K562 (cell line): ENCODE results near the gene ANXA4. TPM values are rescaled to one million over a fixed set of nuclear protein-coding genes. Genes with fewer than 3 reads are reported as not detected.

Experiments used
- ATAC-seq: fragments of 200-7000 bp; cut with Tn5 transposase; 3 replicates; pipeline ENCODE4 v1.9.1; 2020; ENCODE audit warnings: moderate library complexity
- BruUV-seq: library from RNA; stranded (reverse); fragments of 400-500 nt; replicated peaks from 2 replicates; lab custom pipeline; 2021; lab: Mats Ljungman, UMichigan
- CTCF ChIA-PET: fragments of 300-600 bp; formaldehyde crosslinking; extraction: SDS; loops from one replicate; lab custom pipeline; 2021; ENCODE audit warnings: low intra/inter-chr PET ratio; lab: Yijun Ruan, JAX
- POLR2A ChIA-PET: fragments of 300-600, 350-650 bp; sonication (Branson Sonifier 250); formaldehyde crosslinking; extraction: SDS; loops from one replicate; lab custom pipeline; 2021; ENCODE audit warnings: antibody characterized with exemption, inconsistent platforms; lab: Yijun Ruan, JAX
- DNase-seq, 4 experiments: peaks; one replicate each; pipeline versions ENCODE4 v3.0.0 to v3.0.0-alpha.2; 2011 to 2018; ENCODE audit warnings: low spot score in 3 of 4, mixed read lengths in 3 of 4; ENCODE audit errors: extremely low read depth in 1 of 4
- FAIRE-seq: peaks from 2 replicates; lab custom pipeline; 2011; peaks lifted over from hg19 to GRCh38; lab: Jason Lieb, UNC
- H2AFZ ChIP-seq: 2 replicates; pipeline ENCODE4 v1.6.0; 2011; ENCODE audit warnings: low read depth, low read length, control low read depth, inconsistent platforms
- H3K27ac ChIP-seq: fragments of 200-600 bp; 3 replicates; pipeline ENCODE4 v1.8.0; 2011; ENCODE audit warnings: low read depth, mild to moderate bottlenecking, control low read depth, inconsistent platforms, low read length, moderate library complexity, mixed read lengths; ENCODE audit errors: extremely low read depth
- H3K27me3 ChIP-seq, 2 experiments: fragments of 300-600 bp in 1 of 2; 2 replicates in 1 of 2; 3 replicates in 1 of 2; pipeline versions ENCODE4 v1.6.0 to v1.8.0; 2011; ENCODE audit warnings: inconsistent platforms in 2 of 2, low read length in 2 of 2, mild to moderate bottlenecking in 1 of 2, mixed read lengths in 1 of 2, moderate library complexity in 1 of 2; ENCODE audit not compliant: control insufficient read depth in 2 of 2, insufficient read depth in 2 of 2
- H3K36me3 ChIP-seq: fragments of 300-600 bp; 3 replicates; pipeline ENCODE4 v1.8.0; 2011; ENCODE audit warnings: mild to moderate bottlenecking, low read length, inconsistent platforms; ENCODE audit not compliant: control insufficient read depth, insufficient read depth
- H3K4me1 ChIP-seq, 2 experiments: fragments of 200-600 bp in 1 of 2; replicated peaks in 1 of 2; 2 replicates in 1 of 2; 3 replicates in 1 of 2; pipeline versions ENCODE4 v1.5.1 to v1.8.0; 2011; ENCODE audit warnings: inconsistent platforms in 2 of 2, low read length in 2 of 2, mild to moderate bottlenecking in 1 of 2, mixed read lengths in 1 of 2, moderate library complexity in 1 of 2; ENCODE audit not compliant: control insufficient read depth in 2 of 2, insufficient read depth in 2 of 2
- H3K4me2 ChIP-seq: 2 replicates; pipeline ENCODE4 v1.6.1; 2011; ENCODE audit warnings: low read length, control low read depth, inconsistent platforms, mixed read lengths; ENCODE audit not compliant: insufficient read depth
- H3K4me3 ChIP-seq: fragments of 200-600 bp; sonication (generic), shearing (Covaris generic); 2 replicates; pipeline ENCODE4 v1.5.1; 2016; ENCODE audit warnings: control low read depth, inconsistent platforms
- H3K79me2 ChIP-seq: fragments of 200-600 bp; 3 replicates; pipeline ENCODE4 v1.8.0; 2011; ENCODE audit warnings: low read length, inconsistent platforms; ENCODE audit not compliant: control insufficient read depth, insufficient read depth
- H3K9ac ChIP-seq, 2 experiments: 2 replicates each; pipeline versions ENCODE4 v1.6.0 to v1.6.1; 2011; ENCODE audit warnings: low read depth in 2 of 2, low read length in 2 of 2, control low read depth in 1 of 2, inconsistent platforms in 1 of 2, mild to moderate bottlenecking in 1 of 2, mixed read lengths in 1 of 2; ENCODE audit not compliant: insufficient read depth in 1 of 2
- H3K9me1 ChIP-seq: one replicate; pipeline ENCODE4 v1.6.0; 2011; ENCODE audit warnings: inconsistent platforms, mild to moderate bottlenecking, low read length, moderate library complexity; ENCODE audit not compliant: control insufficient read depth, insufficient read depth
- H3K9me3 ChIP-seq: replicated peaks from 2 replicates; pipeline ENCODE4 v1.5.1; 2011; ENCODE audit warnings: low read depth, low read length, inconsistent platforms; ENCODE audit not compliant: control insufficient read depth, insufficient read depth
- H4K20me1 ChIP-seq: replicated peaks from 2 replicates; pipeline ENCODE4 v1.6.1; 2011; ENCODE audit warnings: low read length, inconsistent platforms, mixed read lengths; ENCODE audit not compliant: control insufficient read depth, insufficient read depth
- BCOR ChIP-seq: fragments of 450-650 bp; IDR thresholded peaks from 2 replicates; pipeline ENCODE4 v1.6.1; 2016
- EP300 ChIP-seq: IDR thresholded peaks from 2 replicates; pipeline ENCODE4 v1.6.1; 2012; ENCODE audit warnings: low read length, improper control_type of control experiment
- HCFC1 ChIP-seq: IDR thresholded peaks from 2 replicates; pipeline ENCODE4 v1.6.1; 2012; ENCODE audit warnings: low read depth, low read length, improper control_type of control experiment
- KLF1 ChIP-seq: fragments of 450-650 bp; IDR thresholded peaks from 2 replicates; pipeline ENCODE4 v1.6.1; 2016; ENCODE audit warnings: missing genetic modification characterization, missing compliant biosample characterization
- LEF1 ChIP-seq: fragments of 450-650 bp; IDR thresholded peaks from 2 replicates; pipeline ENCODE4 v1.6.1; 2016; ENCODE audit warnings: mild to moderate bottlenecking
- PHB ChIP-seq: fragments of 250-450 bp; sonication (Bioruptor Pico); IDR thresholded peaks from 2 replicates; pipeline ENCODE4 v1.5.0; 2021
- PYGO2 ChIP-seq: fragments of 450-650 bp; IDR thresholded peaks from 2 replicates; pipeline ENCODE4 v1.6.1; 2016; ENCODE audit warnings: mild to moderate bottlenecking, missing genetic modification characterization, moderate library complexity, missing compliant biosample characterization
- RAD51 ChIP-seq: fragments of 450-650 bp; IDR thresholded peaks from 2 replicates; pipeline ENCODE4 v1.7.1; 2016; ENCODE audit warnings: low read depth, mild to moderate bottlenecking, borderline replicate concordance
- TBL1XR1 ChIP-seq, 2 experiments: IDR thresholded peaks; 2 replicates each; pipeline ENCODE4 v1.6.1; 2012; ENCODE audit warnings: improper control_type of control experiment in 2 of 2, low read length in 2 of 2, mild to moderate bottlenecking in 1 of 2
- ZFP1 ChIP-seq: fragments of 450-650 bp; formaldehyde crosslinking; IDR thresholded peaks from 2 replicates; pipeline ENCODE4 v1.4.0; 2020; ENCODE audit warnings: mild to moderate bottlenecking, mixed read lengths
- WGBS: fragments of 100-300 bp; shearing (Covaris generic); methylation state at CpG from one replicate; pipeline ENCODE4 v1.1.6; 2016; ENCODE audit warnings: low coverage, mixed read lengths; ENCODE audit not compliant: insufficient coverage; ENCODE audit errors: missing lambda C conversion rate; 5-methylcytosine and 5-hydroxymethylcytosine counted together
- in situ Hi-C: fragments of 300-500 bp; cut with MboI; formaldehyde crosslinking; loops from 4 replicates; pipeline ENCODE4 v1.15.0; 2018; ENCODE audit warnings: inconsistent platforms, mixed read lengths
- intact Hi-C: fragments of 100-400 bp; cut with micrococcal nuclease; formaldehyde crosslinking; loops from 2 replicates; pipeline ENCODE4 v1.14.2; 2022
- polyA plus RNA-seq, 8 experiments: library from polyadenylated mRNA; depleted of rRNA in 4 of 8; stranded (reverse) in 5 of 8; unstranded in 3 of 8; fragments of >200 nt; fragmentation: Nextera tagmentation in 2 of 8; fragmentation: Illumina TruSeq in 1 of 8; extraction: Ambion mirVana in 2 of 8; extraction: Trizol in 1 of 8; gene quantifications; 2 replicates each; pipeline versions ENCODE4 v1.2.1 to v1.2.3, GENCODE V29; 2011 to 2014; ENCODE audit warnings: inconsistent platforms in 1 of 8, missing spikeins in 1 of 8
- total RNA-seq, 7 experiments: library from RNA; depleted of rRNA in 6 of 7; stranded (reverse); fragments of >200 nt in 6 of 7; fragmentation: Illumina TruSeq in 2 of 7; extraction: Trizol in 2 of 7; gene quantifications; 2 replicates each; pipeline versions ENCODE4 v1.2.1 to v1.2.3, GENCODE V29; 2011 to 2021; ENCODE audit warnings: low replicate concordance in 1 of 7
- TF ChIP-seq, protein P1 (sequence below): fragments of 250-450 bp; sonication (Bioruptor Pico); IDR thresholded peaks from 2 replicates; pipeline ENCODE4 v1.5.0; 2020; ENCODE audit warnings: mild to moderate bottlenecking
- TF ChIP-seq, protein P2 (sequence below): sonication (generic); formaldehyde crosslinking; IDR thresholded peaks from 2 replicates; pipeline ENCODE4 v1.8.1; 2023; ENCODE audit warnings: mild to moderate bottlenecking, missing genetic modification reagents
- TF ChIP-seq, protein P3 (sequence below): sonication (generic); formaldehyde crosslinking; IDR thresholded peaks from 2 replicates; pipeline ENCODE4 v1.8.0; 2022; ENCODE audit warnings: missing genetic modification reagents, mild to moderate bottlenecking, borderline replicate concordance
- TF ChIP-seq, protein P4 (sequence below): sonication (generic); formaldehyde crosslinking; IDR thresholded peaks from 2 replicates; pipeline ENCODE4 v1.8.0; 2022; ENCODE audit warnings: mild to moderate bottlenecking, missing genetic modification reagents, borderline replicate concordance
- TF ChIP-seq, protein P5 (sequence below): fragments of 450-650 bp; formaldehyde crosslinking; IDR thresholded peaks from 2 replicates; pipeline ENCODE4 v1.4.0; 2020; ENCODE audit warnings: mild to moderate bottlenecking, moderate library complexity

The ANXA4 gene
- total and polyA plus RNA-seq, 9 of the 15 experiments (the other 6 are each of a cell fraction or from before 2014, with no cell fraction given), result 3.4 to 13.6 (median 11.6) TPM

DNA sequence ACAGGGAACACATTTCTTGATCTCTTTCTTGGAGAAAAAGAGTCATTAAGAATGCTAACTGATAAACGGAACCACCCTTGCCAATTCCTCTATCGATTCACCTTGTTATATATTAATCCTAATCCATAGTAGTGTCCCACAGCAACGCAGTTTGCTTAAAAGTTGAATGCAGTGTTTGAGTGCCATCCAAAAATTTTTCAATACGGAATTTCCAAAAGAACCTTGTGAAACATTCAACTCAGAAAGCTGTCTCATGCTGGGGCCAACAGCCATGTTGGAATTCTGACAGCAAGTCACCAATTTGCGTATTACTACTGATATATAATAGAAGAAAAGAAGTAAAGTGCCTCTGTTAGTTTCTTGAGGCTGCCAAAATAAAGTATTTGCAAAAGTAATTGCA, 42.3 kb downstream of the ANXA4 start:
- H3K36me3 ChIP-seq, result no peaks in the 10 kb centered on the region
- no TSS peak for BruUV-seq
- no peaks in the 10 kb centered on the region for H3K79me2 ChIP-seq
- no peak overlapping the region for H3K4me3 ChIP-seq
- H2AFZ ChIP-seq, result no peak overlapping the region
- ATAC-seq, result no peak
- H3K9me1 ChIP-seq, result no peaks in the 10 kb centered on the region
- no peak overlapping the region for H3K4me2 ChIP-seq
- intact Hi-C loops (no loop called here), in situ Hi-C loops (no loop called here)
- no peaks in the 10 kb centered on the region for H3K9me3 ChIP-seq
- H3K9ac ChIP-seq, result no peak overlapping the region
- DNase-seq, result no peak
- H3K27ac ChIP-seq, result no peak overlapping the region
- FAIRE-seq, result no peak
- POLR2A ChIA-PET, result interaction anchor here (1.5 kb wide), 1 partner anchor 10 kb away, joined by 6 read pairs; no protein-coding TSS in a partner anchor
- 44% methylated on average over 5 of the region's 5 CpGs for WGBS
- CTCF ChIA-PET, result no interaction called here
- no peaks in the 10 kb centered on the region for H3K27me3 ChIP-seq
- H4K20me1 ChIP-seq, result no peaks in the 10 kb centered on the region
- peaks cover 0 to 8% of the 10 kb centered on the region in 2 experiments; a peak in 3 of 5 replicates for H3K4me1 ChIP-seq
- no peak for TF ChIP-seq BCOR
- TF ChIP-seq RAD51, result no peak
- TF ChIP-seq LEF1, result no peak
- no peak for TF ChIP-seq KLF1 (tag)
- TF ChIP-seq HCFC1, result no peak
- TF ChIP-seq EP300, result no peak
- no peak for TF ChIP-seq PHB (CRISPR knock-in tag)
- TF ChIP-seq, protein P1, sequence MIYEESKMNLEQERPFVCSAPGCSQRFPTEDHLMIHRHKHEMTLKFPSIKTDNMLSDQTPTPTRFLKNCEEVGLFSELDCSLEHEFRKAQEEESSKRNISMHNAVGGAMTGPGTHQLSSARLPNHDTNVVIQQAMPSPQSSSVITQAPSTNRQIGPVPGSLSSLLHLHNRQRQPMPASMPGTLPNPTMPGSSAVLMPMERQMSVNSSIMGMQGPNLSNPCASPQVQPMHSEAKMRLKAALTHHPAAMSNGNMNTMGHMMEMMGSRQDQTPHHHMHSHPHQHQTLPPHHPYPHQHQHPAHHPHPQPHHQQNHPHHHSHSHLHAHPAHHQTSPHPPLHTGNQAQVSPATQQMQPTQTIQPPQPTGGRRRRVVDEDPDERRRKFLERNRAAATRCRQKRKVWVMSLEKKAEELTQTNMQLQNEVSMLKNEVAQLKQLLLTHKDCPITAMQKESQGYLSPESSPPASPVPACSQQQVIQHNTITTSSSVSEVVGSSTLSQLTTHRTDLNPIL (CRISPR knock-in tag), result no peak
- TF ChIP-seq, protein P2, sequence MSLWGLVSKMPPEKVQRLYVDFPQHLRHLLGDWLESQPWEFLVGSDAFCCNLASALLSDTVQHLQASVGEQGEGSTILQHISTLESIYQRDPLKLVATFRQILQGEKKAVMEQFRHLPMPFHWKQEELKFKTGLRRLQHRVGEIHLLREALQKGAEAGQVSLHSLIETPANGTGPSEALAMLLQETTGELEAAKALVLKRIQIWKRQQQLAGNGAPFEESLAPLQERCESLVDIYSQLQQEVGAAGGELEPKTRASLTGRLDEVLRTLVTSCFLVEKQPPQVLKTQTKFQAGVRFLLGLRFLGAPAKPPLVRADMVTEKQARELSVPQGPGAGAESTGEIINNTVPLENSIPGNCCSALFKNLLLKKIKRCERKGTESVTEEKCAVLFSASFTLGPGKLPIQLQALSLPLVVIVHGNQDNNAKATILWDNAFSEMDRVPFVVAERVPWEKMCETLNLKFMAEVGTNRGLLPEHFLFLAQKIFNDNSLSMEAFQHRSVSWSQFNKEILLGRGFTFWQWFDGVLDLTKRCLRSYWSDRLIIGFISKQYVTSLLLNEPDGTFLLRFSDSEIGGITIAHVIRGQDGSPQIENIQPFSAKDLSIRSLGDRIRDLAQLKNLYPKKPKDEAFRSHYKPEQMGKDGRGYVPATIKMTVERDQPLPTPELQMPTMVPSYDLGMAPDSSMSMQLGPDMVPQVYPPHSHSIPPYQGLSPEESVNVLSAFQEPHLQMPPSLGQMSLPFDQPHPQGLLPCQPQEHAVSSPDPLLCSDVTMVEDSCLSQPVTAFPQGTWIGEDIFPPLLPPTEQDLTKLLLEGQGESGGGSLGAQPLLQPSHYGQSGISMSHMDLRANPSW, result no peak
- TF ChIP-seq ZFP1, result no peak
- TF ChIP-seq, protein P3, sequence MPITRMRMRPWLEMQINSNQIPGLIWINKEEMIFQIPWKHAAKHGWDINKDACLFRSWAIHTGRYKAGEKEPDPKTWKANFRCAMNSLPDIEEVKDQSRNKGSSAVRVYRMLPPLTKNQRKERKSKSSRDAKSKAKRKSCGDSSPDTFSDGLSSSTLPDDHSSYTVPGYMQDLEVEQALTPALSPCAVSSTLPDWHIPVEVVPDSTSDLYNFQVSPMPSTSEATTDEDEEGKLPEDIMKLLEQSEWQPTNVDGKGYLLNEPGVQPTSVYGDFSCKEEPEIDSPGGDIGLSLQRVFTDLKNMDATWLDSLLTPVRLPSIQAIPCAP, result no peak
- TF ChIP-seq TBL1XR1 (IDR thresholded peaks at IDR 0.05; ENCODE audit: low read length in 2 of 2), result no peak
- TF ChIP-seq PYGO2, result no peak
- TF ChIP-seq, protein P4, sequence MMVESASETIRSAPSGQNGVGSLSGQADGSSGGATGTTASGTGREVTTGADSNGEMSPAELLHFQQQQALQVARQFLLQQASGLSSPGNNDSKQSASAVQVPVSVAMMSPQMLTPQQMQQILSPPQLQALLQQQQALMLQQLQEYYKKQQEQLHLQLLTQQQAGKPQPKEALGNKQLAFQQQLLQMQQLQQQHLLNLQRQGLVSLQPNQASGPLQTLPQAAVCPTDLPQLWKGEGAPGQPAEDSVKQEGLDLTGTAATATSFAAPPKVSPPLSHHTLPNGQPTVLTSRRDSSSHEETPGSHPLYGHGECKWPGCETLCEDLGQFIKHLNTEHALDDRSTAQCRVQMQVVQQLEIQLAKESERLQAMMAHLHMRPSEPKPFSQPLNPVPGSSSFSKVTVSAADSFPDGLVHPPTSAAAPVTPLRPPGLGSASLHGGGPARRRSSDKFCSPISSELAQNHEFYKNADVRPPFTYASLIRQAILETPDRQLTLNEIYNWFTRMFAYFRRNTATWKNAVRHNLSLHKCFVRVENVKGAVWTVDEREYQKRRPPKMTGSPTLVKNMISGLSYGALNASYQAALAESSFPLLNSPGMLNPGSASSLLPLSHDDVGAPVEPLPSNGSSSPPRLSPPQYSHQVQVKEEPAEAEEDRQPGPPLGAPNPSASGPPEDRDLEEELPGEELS (CRISPR knock-in tag), result no peak
- TF ChIP-seq, protein P5, sequence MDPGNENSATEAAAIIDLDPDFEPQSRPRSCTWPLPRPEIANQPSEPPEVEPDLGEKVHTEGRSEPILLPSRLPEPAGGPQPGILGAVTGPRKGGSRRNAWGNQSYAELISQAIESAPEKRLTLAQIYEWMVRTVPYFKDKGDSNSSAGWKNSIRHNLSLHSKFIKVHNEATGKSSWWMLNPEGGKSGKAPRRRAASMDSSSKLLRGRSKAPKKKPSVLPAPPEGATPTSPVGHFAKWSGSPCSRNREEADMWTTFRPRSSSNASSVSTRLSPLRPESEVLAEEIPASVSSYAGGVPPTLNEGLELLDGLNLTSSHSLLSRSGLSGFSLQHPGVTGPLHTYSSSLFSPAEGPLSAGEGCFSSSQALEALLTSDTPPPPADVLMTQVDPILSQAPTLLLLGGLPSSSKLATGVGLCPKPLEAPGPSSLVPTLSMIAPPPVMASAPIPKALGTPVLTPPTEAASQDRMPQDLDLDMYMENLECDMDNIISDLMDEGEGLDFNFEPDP (CRISPR knock-in tag), result no peak
